ENCODE measurements around the gene PIK3R2.

The PIK3R2 gene

DNA sequence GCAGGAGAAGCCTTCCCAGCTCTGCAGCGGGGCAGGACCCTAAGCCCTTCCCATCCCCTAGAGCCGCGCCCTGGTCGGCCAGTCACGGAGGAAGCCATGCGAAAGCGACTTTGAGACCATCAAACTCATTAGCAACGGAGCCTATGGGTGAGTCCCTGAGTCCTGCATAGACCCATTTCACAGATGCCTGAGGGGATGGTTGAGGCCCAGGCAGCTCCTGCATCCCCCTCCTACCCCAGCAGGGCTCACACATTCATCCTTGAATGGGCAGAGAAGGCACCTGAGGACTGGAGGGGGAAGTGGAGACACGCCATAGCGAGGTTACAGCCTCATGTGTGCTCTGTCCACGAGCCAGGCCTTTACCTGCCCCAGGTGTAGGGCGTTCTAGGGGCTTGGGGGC, 24.2 kb upstream of the PIK3R2 start:
- Histone ChIP-seq H3K27ac (ENCODE audit: low read depth, low read length) (no peak overlapping the region), H3K79me2 (ENCODE audit: insufficient read depth, low read length) (no peaks in the 10 kb centered on the region), H3K27me3 (ENCODE audit: low read length) (no peaks in the 10 kb centered on the region), H3K4me3 (ENCODE audit: insufficient read depth, low read length, poor library complexity, severe bottlenecking) (no peak overlapping the region), H3K9me3 (ENCODE audit: insufficient read depth, low read length) (no peaks in the 10 kb centered on the region), H3K9ac (ENCODE audit: low read length) (no peak overlapping the region), H4K20me1 (ENCODE audit: low read depth, low read length) (no peaks in the 10 kb centered on the region), H2AFZ (ENCODE audit: low read depth, low read length, severe bottlenecking) (no peak overlapping the region), H3F3A (ENCODE audit: insufficient read depth) (no peaks in the 10 kb centered on the region), H3K4me2 (ENCODE audit: low read depth, low read length, poor library complexity, severe bottlenecking) (no peak overlapping the region), H3K9me2 (replicated peaks; ENCODE audit: insufficient read depth, low read length) (no peaks in the 10 kb centered on the region), H3K36me3 (ENCODE audit: low read length) (peaks cover 5% of the 10 kb centered on the region; the same call in 1 of the 2 replicates)
- TF ChIP-seq EZH2phosphoT487 (conservative IDR thresholded peaks at IDR 0.05; ENCODE audit: low read length): no peak
- TF ChIP-seq, protein P1, sequence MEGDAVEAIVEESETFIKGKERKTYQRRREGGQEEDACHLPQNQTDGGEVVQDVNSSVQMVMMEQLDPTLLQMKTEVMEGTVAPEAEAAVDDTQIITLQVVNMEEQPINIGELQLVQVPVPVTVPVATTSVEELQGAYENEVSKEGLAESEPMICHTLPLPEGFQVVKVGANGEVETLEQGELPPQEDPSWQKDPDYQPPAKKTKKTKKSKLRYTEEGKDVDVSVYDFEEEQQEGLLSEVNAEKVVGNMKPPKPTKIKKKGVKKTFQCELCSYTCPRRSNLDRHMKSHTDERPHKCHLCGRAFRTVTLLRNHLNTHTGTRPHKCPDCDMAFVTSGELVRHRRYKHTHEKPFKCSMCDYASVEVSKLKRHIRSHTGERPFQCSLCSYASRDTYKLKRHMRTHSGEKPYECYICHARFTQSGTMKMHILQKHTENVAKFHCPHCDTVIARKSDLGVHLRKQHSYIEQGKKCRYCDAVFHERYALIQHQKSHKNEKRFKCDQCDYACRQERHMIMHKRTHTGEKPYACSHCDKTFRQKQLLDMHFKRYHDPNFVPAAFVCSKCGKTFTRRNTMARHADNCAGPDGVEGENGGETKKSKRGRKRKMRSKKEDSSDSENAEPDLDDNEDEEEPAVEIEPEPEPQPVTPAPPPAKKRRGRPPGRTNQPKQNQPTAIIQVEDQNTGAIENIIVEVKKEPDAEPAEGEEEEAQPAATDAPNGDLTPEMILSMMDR (IDR thresholded peaks at IDR 0.05; ENCODE audit: insufficient read depth, low read length, poor library complexity, severe bottlenecking): no peak

DNA sequence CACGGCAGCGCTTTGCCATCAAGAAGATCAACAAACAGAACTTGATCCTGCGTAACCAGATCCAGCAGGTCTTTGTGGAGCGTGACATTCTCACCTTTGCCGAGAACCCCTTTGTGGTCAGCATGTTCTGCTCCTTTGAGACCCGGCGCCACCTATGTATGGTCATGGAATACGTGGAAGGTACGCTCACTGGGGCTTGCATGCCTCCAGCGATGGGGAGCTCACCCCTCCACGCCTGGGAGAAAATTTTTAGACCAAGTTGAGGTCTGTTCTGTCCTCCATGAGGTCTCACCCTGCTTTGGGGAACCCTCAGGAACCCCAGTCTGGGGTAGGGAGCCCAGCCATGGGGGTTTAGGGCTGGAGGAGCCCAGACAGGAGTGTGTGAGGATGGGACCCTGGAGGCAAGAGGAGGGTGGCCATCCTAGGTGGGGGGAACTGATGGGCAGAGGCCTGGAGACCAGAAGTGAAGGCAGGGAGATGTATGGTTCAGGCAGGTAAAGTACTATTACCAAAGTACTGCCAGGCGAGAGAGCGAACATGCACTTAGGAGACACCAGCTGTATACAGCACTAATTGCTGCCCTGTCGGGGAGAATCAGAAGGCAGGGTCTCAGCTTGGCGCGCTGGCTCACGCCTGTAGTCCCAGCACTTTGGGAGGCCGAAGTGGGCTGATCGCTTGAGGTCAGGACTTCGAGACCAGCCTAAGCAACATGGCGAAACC, 22.3 kb upstream of the PIK3R2 start:
- H3K36me3 ChIP-seq (ENCODE audit: low read length): peaks cover 6% of the 10 kb centered on the region; the same call in 1 of the 2 replicates
- no peak overlapping the region for H3K9ac ChIP-seq (ENCODE audit: low read length)
- H4K20me1 ChIP-seq (ENCODE audit: low read depth, low read length): no peaks in the 10 kb centered on the region
- no peaks in the 10 kb centered on the region for H3F3A ChIP-seq (ENCODE audit: insufficient read depth)
- no peaks in the 10 kb centered on the region for H3K27me3 ChIP-seq (ENCODE audit: low read length)
- no peaks in the 10 kb centered on the region for H3K9me3 ChIP-seq (ENCODE audit: insufficient read depth, low read length)
- no peaks in the 10 kb centered on the region for H3K9me2 ChIP-seq (replicated peaks; ENCODE audit: insufficient read depth, low read length)
- TF ChIP-seq EZH2phosphoT487 (conservative IDR thresholded peaks at IDR 0.05; ENCODE audit: low read length): no peak
- TF ChIP-seq, protein P1 (IDR thresholded peaks at IDR 0.05; ENCODE audit: insufficient read depth, low read length, poor library complexity, severe bottlenecking): no peak
- no peak overlapping the region for H3K4me2 ChIP-seq (ENCODE audit: low read depth, low read length, poor library complexity, severe bottlenecking)
- H2AFZ ChIP-seq (ENCODE audit: low read depth, low read length, severe bottlenecking): no peak overlapping the region
- no peak overlapping the region for H3K4me3 ChIP-seq (ENCODE audit: insufficient read depth, low read length, poor library complexity, severe bottlenecking)
- H3K27ac ChIP-seq (ENCODE audit: low read depth, low read length): no peak overlapping the region
- no peaks in the 10 kb centered on the region for H3K79me2 ChIP-seq (ENCODE audit: insufficient read depth, low read length)

DNA sequence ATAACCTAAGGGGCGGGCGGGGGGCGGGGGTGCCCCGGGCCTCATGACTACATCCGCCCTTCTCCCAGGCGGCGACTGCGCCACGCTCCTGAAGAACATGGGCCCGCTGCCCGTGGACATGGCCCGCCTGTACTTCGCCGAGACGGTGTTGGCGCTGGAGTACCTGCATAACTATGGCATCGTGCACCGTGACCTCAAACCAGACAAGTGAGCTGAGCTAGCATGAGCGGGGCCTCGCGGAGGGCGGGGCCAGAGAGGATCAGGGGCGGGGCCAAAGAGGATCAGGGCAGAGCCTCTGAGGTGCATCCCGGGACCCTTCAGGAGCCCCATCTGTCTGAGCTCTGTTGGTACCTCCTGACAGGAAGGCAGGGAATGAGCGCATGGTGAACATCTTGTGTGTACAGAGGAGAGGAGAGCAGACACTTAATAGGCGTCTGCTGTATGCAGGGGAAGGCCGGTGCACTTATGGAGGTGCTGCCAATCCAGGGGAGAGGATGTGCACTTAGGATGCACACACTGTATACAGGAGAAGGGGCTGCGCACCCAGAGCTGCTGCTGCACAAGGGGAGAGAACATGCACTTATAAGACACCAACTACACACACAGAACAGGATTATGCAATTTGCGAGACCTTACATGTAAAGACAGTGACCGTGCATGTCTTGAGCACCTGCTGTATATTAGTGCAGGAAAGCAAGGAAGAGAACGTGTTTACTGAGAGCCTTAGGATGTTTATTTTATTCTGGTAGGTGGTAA, 20.9 kb upstream of the PIK3R2 start:
- H3K27me3 ChIP-seq (ENCODE audit: low read length): no peaks in the 10 kb centered on the region
- no peak overlapping the region for H3K4me2 ChIP-seq (ENCODE audit: low read depth, low read length, poor library complexity, severe bottlenecking)
- H2AFZ ChIP-seq (ENCODE audit: low read depth, low read length, severe bottlenecking): no peak overlapping the region
- no peaks in the 10 kb centered on the region for H3K79me2 ChIP-seq (ENCODE audit: insufficient read depth, low read length)
- H3K4me3 ChIP-seq (ENCODE audit: insufficient read depth, low read length, poor library complexity, severe bottlenecking): no peak overlapping the region
- H3K27ac ChIP-seq (ENCODE audit: low read depth, low read length): no peak overlapping the region
- no peaks in the 10 kb centered on the region for H3K9me3 ChIP-seq (ENCODE audit: insufficient read depth, low read length)
- H3F3A ChIP-seq (ENCODE audit: insufficient read depth): no peaks in the 10 kb centered on the region
- no peak overlapping the region for H3K9ac ChIP-seq (ENCODE audit: low read length)
- TF ChIP-seq, protein P1 (IDR thresholded peaks at IDR 0.05; ENCODE audit: insufficient read depth, low read length, poor library complexity, severe bottlenecking): no peak
- TF ChIP-seq EZH2phosphoT487 (conservative IDR thresholded peaks at IDR 0.05; ENCODE audit: low read length): no peak
- peaks cover 6% of the 10 kb centered on the region; the same call in 1 of the 2 replicates for H3K36me3 ChIP-seq (ENCODE audit: low read length)
- no peaks in the 10 kb centered on the region for H4K20me1 ChIP-seq (ENCODE audit: low read depth, low read length)
- H3K9me2 ChIP-seq (replicated peaks; ENCODE audit: insufficient read depth, low read length): no peaks in the 10 kb centered on the region

All from SU-DHL-6 (cell line).